Astrocyte of the spinal cord (primary cell): ENCODE results near the gene CYTH3.
"Not testable (repeated sequence)": the region's sequence is repeated elsewhere in the genome, so short reads cannot be mapped to it uniquely, and the experiment has no call there.

Experiments
- DNase-seq: peaks from one replicate; pipeline ENCODE4 v3.0.0; 2011; ENCODE audit warnings: low read depth, low spot score
- H3K4me3 ChIP-seq: 2 replicates; pipeline ENCODE4 v1.5.1; 2011; ENCODE audit warnings: low read depth, mild to moderate bottlenecking, low read length, moderate library complexity
- in situ Hi-C: cut with HindIII; loops from 2 replicates; pipeline ENCODE4 v1.10.0; 2017; ENCODE audit warnings: low sequenced_read_pairs
- TF ChIP-seq, protein P1 (sequence below): IDR thresholded peaks from 2 replicates; pipeline ENCODE4 v1.5.1; 2012; ENCODE audit warnings: low read depth, mild to moderate bottlenecking, low read length, inconsistent platforms

CYTH3 gene

DNA sequence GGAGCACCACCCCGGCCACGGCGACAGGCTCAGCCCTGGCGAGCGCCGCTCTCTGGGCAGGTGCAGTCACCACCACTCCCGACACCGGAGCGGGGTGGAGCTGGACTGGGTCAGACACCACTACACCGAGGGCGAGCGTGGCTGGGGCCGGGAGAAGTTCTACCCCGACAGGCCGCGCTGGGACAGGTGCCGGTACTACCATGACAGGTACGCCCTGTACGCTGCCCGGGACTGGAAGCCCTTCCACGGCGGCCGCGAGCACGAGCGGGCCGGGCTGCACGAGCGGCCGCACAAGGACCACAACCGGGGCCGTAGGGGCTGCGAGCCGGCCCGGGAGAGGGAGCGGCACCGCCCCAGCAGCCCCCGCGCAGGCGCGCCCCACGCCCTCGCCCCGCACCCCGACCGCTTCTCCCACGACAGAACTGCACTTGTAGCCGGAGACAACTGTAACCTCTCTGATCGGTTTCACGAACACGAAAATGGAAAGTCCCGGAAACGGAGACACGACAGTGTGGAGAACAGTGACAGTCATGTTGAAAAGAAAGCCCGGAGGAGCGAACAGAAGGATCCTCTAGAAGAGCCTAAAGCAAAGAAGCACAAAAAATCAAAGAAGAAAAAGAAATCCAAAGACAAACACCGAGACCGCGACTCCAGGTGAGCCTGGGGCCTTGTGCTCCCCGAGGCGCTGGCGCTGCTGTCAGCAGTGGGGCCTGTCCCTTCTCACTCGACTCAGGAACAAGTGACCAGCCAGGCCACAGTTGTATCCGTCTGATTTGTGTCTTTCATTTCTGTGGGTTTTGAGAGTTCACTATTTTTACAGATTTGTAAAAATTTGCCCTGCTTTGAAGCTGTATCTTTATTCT lies 117.7 kb downstream of the CYTH3 start:
- TF ChIP-seq, protein P1, sequence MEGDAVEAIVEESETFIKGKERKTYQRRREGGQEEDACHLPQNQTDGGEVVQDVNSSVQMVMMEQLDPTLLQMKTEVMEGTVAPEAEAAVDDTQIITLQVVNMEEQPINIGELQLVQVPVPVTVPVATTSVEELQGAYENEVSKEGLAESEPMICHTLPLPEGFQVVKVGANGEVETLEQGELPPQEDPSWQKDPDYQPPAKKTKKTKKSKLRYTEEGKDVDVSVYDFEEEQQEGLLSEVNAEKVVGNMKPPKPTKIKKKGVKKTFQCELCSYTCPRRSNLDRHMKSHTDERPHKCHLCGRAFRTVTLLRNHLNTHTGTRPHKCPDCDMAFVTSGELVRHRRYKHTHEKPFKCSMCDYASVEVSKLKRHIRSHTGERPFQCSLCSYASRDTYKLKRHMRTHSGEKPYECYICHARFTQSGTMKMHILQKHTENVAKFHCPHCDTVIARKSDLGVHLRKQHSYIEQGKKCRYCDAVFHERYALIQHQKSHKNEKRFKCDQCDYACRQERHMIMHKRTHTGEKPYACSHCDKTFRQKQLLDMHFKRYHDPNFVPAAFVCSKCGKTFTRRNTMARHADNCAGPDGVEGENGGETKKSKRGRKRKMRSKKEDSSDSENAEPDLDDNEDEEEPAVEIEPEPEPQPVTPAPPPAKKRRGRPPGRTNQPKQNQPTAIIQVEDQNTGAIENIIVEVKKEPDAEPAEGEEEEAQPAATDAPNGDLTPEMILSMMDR: no peak
- in situ Hi-C loops: no loop called here
- H3K4me3 ChIP-seq: no peak overlapping the region
- no peak for DNase-seq

DNA sequence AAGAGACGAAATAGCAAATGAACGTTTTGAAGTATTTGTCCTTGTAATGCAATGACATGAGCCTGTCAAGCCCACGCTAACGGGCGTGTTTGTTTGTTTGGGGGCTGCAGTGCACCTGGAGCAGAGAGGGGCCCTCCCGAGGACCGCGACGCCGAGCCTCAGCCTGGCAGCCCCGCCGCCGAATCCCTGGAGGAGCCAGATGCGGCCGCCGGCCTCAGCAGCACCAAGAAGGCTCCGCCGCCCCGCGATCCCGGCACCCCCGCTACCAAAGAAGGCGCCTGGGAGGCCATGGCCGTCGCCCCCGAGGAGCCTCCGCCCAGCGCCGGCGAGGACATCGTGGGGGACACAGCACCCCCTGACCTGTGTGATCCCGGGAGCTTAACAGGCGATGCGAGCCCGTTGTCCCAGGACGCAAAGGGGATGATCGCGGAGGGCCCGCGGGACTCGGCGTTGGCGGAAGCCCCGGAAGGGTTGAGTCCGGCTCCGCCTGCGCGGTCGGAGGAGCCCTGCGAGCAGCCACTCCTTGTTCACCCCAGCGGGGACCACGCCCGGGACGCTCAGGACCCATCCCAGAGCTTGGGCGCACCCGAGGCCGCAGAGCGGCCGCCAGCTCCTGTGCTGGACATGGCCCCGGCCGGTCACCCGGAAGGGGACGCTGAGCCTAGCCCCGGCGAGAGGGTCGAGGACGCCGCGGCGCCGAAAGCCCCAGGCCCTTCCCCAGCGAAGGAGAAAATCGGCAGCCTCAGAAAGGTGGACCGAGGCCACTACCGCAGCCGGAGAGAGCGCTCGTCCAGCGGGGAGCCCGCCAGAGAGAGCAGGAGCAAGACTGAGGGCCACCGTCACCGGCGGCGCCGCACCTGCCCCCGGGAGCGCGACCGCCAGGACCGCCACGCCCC lies 118.5 kb downstream of the CYTH3 start:
- no peak for DNase-seq
- in situ Hi-C loops: no loop called here
- no peak overlapping the region for H3K4me3 ChIP-seq
- TF ChIP-seq, protein P1: no peak

DNA sequence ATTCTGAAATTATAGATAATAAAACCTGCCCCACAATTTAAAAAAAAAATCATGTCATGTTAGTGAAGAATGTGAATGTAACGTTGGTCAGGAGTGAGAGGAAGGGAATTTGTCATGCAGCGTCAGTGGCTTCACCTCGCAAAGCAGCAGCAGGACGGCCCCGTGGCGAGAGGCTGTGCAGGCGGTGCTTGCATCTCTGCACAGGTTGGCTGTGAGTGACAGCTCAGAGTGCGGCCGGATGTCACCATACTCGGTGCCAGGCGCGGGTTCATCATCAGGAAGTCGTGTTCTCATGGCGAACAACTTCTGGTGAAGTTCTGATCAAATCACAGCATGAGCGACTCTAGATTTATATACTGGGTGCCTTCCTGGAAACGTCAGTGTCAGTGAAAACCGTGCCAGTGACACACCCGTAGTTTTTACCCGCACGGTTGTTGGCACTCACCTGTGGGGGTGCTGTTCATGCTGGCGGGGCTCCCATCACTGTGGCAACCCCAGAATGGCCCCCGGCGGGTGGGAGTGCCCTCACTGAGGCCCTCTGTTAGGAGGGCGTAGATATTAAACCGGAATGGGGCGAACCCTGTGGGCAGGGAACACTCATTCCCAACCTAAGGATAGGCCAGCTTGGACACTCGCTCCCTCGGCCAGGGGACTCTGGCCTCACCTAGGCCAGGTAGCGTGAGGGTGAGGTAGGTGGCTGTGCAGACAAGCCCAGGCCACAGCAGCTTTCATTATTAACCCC lies 120.3 kb downstream of the CYTH3 start:
- TF ChIP-seq, protein P1: no peak
- DNase-seq: no peak
- no peak overlapping the region for H3K4me3 ChIP-seq
- in situ Hi-C loops: no loop called here

DNA sequence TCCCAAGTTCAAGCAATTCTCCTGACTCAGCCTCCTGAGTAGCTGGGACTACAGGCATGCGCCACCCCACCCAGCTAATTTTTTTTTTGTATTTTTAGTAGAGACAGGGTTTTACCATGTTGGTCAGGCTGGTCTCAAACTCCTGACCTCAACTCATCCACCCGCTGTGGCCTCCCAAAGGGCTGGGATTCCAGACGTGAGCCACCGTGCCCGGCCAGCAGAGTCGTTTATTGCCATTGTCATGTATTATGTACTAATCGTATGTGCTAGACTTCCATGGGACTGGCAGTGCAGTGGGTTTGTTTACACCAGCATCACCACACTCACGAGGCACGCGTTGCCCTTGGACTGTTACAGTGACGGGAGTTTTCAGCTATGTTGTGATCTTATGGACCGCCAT lies 120.9 kb downstream of the CYTH3 start:
- H3K4me3 ChIP-seq, in situ Hi-C loops, DNase-seq: not testable (repeated sequence)

DNA sequence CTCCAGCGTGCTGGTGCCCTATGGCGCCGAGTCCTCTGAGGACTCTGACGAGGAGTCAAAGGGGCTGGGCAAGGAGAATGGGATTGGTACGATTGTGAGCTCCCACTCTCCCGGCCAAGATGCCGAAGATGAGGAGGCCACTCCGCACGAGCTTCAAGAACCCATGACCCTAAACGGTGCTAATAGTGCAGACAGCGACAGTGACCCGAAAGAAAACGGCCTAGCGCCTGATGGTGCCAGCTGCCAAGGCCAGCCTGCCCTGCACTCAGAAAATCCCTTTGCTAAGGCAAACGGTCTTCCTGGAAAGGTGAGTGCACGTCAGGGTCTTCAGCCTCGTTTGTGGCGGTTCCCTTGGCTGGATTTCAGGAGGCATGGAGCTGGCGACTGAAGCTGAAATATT lies 122.4 kb downstream of the CYTH3 start:
- no peak for DNase-seq
- TF ChIP-seq, protein P1: no peak
- H3K4me3 ChIP-seq: no peak overlapping the region
- in situ Hi-C loops: no loop called here

DNA sequence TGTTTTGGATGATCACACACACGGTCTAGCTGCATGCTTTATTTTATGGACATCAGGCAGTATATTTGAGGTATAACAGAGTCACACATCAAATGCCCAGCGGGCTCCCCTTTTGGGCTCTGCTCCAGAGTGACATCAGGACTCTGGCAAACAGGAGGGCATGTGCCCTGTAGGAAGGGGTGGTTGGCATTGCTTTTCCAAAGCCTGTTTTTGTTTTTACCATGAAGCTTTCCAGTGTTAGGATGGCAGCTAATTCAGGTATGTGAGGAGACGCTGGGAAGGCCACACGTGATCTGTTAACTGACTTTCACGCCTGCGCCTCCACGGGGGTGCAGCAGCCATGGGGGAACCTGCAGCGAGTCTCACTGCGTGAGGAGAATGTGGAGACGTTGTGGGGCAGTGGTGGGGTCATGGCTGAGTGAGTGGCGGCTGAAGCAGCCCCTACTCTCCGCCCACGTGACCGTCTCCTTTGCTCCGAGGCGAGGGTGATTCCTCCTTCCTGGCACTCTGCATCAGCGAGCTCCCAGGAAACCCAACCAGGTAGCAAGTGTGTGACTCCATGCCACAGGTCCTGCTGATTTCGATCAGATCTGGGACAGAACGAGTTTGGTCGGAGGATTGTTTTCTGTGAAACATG lies 123.6 kb downstream of the CYTH3 start:
- no peak for DNase-seq
- TF ChIP-seq, protein P1: no peak
- no peak overlapping the region for H3K4me3 ChIP-seq
- in situ Hi-C loops: no loop called here
